GM12878 (cell line): Measurements from ENCODE around the gene FCAR.
"Not testable (repeated sequence)": the region's sequence is repeated elsewhere in the genome, so short reads cannot be mapped to it uniquely, and the experiment has no call there.

ENCODE experiments used
- CBX5 ChIP-seq: sonication (generic); IDR thresholded peaks from 2 replicates; pipeline ENCODE4 v1.6.1; 2016; ENCODE audit warnings: low read depth, moderate library complexity, mild to moderate bottlenecking, inconsistent platforms
- HDAC2 ChIP-seq: fragments of 200-600 bp; sonication (generic); IDR thresholded peaks from 2 replicates; pipeline ENCODE4 v1.6.1; 2017
- IKZF1 ChIP-seq: fragments of 450-650 bp; conservative IDR thresholded peaks from 2 replicates; pipeline ENCODE4 v1.6.1; 2017; ENCODE audit warnings: antibody characterized with exemption, mild to moderate bottlenecking
- POLR2A ChIP-seq: IDR thresholded peaks from 2 replicates; pipeline ENCODE4 v1.6.1; 2011; ENCODE audit warnings: low read depth, mild to moderate bottlenecking, low read length
- ZNF384 ChIP-seq: IDR thresholded peaks from 2 replicates; pipeline ENCODE4 v1.6.1; 2012; ENCODE audit warnings: low read depth, mild to moderate bottlenecking, low read length, improper control_type of control experiment, borderline replicate concordance
- TF ChIP-seq, protein P1 (sequence below): IDR thresholded peaks from 2 replicates; pipeline ENCODE4 v1.6.1; 2011; ENCODE audit warnings: borderline replicate concordance, low read depth, mild to moderate bottlenecking, moderate library complexity, mixed read lengths, low read length; ENCODE audit not compliant: insufficient read depth; ENCODE audit errors: extremely low read length
- TF ChIP-seq, protein P2 (sequence below): IDR thresholded peaks from 2 replicates; pipeline ENCODE4 v1.6.1; 2011; ENCODE audit warnings: low read depth, low read length, improper control_type of control experiment, borderline replicate concordance
- TF ChIP-seq, protein P3 (sequence below): fragments of 450-650 bp; IDR thresholded peaks from 2 replicates; pipeline ENCODE4 v1.6.1; 2016; ENCODE audit warnings: mild to moderate bottlenecking, moderate library complexity, borderline replicate concordance
- TF ChIP-seq, protein P4 (sequence below): IDR thresholded peaks from 2 replicates; pipeline ENCODE4 v1.6.1; 2012; ENCODE audit warnings: mild to moderate bottlenecking, low read depth, low read length
- TF ChIP-seq, protein P5 (sequence below): IDR thresholded peaks from 2 replicates; pipeline ENCODE4 v1.6.1; 2011; ENCODE audit warnings: mild to moderate bottlenecking, low read depth, low read length, moderate library complexity; ENCODE audit not compliant: insufficient replicate concordance
- TF ChIP-seq, protein P6 (sequence below), 3 experiments: IDR thresholded peaks in 2 of 3; conservative IDR thresholded peaks in 1 of 3; 2 replicates each; pipeline ENCODE4 v1.5.1; 2011; ENCODE audit warnings: low read depth in 3 of 3, low read length in 3 of 3, mild to moderate bottlenecking in 3 of 3, control low read depth in 2 of 3, moderate library complexity in 2 of 3, inconsistent platforms in 1 of 3, mixed read lengths in 1 of 3; ENCODE audit not compliant: control insufficient read depth in 2 of 3, insufficient read depth in 1 of 3; ENCODE audit errors: extremely low read depth in 1 of 3

DNA sequence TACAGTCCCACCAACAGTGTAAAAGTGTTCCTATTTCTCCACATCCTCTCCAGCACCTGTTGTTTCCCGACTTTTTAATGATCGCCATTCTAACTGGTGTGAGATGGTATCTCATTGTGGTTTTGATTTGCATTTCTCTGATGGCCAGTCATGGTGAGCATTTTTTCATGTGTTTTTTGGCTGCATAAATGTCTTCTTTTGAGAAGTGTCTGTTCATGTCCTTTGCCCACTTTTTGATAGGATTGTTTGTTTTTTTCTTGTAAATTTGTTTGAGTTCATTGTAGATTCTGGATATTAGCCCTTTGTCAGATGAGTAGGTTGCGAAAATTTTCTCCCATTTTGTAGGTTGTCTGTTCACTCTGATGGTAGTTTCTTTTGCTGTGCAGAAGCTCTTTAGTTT, 10.6 kb upstream of the FCAR start:
- TF ChIP-seq HDAC2, CBX5, ZNF384, IKZF1, POLR2A: not testable (repeated sequence)
- TF ChIP-seq, protein P1, sequence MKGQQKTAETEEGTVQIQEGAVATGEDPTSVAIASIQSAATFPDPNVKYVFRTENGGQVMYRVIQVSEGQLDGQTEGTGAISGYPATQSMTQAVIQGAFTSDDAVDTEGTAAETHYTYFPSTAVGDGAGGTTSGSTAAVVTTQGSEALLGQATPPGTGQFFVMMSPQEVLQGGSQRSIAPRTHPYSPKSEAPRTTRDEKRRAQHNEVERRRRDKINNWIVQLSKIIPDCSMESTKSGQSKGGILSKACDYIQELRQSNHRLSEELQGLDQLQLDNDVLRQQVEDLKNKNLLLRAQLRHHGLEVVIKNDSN: not testable (repeated sequence)
- TF ChIP-seq, protein P2, sequence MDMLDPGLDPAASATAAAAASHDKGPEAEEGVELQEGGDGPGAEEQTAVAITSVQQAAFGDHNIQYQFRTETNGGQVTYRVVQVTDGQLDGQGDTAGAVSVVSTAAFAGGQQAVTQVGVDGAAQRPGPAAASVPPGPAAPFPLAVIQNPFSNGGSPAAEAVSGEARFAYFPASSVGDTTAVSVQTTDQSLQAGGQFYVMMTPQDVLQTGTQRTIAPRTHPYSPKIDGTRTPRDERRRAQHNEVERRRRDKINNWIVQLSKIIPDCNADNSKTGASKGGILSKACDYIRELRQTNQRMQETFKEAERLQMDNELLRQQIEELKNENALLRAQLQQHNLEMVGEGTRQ: not testable (repeated sequence)
- TF ChIP-seq, protein P3, sequence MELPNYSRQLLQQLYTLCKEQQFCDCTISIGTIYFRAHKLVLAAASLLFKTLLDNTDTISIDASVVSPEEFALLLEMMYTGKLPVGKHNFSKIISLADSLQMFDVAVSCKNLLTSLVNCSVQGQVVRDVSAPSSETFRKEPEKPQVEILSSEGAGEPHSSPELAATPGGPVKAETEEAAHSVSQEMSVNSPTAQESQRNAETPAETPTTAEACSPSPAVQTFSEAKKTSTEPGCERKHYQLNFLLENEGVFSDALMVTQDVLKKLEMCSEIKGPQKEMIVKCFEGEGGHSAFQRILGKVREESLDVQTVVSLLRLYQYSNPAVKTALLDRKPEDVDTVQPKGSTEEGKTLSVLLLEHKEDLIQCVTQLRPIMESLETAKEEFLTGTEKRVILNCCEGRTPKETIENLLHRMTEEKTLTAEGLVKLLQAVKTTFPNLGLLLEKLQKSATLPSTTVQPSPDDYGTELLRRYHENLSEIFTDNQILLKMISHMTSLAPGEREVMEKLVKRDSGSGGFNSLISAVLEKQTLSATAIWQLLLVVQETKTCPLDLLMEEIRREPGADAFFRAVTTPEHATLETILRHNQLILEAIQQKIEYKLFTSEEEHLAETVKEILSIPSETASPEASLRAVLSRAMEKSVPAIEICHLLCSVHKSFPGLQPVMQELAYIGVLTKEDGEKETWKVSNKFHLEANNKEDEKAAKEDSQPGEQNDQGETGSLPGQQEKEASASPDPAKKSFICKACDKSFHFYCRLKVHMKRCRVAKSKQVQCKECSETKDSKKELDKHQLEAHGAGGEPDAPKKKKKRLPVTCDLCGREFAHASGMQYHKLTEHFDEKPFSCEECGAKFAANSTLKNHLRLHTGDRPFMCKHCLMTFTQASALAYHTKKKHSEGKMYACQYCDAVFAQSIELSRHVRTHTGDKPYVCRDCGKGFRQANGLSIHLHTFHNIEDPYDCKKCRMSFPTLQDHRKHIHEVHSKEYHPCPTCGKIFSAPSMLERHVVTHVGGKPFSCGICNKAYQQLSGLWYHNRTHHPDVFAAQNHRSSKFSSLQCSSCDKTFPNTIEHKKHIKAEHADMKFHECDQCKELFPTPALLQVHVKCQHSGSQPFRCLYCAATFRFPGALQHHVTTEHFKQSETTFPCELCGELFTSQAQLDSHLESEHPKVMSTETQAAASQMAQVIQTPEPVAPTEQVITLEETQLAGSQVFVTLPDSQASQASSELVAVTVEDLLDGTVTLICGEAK: not testable (repeated sequence)
- TF ChIP-seq, protein P4, sequence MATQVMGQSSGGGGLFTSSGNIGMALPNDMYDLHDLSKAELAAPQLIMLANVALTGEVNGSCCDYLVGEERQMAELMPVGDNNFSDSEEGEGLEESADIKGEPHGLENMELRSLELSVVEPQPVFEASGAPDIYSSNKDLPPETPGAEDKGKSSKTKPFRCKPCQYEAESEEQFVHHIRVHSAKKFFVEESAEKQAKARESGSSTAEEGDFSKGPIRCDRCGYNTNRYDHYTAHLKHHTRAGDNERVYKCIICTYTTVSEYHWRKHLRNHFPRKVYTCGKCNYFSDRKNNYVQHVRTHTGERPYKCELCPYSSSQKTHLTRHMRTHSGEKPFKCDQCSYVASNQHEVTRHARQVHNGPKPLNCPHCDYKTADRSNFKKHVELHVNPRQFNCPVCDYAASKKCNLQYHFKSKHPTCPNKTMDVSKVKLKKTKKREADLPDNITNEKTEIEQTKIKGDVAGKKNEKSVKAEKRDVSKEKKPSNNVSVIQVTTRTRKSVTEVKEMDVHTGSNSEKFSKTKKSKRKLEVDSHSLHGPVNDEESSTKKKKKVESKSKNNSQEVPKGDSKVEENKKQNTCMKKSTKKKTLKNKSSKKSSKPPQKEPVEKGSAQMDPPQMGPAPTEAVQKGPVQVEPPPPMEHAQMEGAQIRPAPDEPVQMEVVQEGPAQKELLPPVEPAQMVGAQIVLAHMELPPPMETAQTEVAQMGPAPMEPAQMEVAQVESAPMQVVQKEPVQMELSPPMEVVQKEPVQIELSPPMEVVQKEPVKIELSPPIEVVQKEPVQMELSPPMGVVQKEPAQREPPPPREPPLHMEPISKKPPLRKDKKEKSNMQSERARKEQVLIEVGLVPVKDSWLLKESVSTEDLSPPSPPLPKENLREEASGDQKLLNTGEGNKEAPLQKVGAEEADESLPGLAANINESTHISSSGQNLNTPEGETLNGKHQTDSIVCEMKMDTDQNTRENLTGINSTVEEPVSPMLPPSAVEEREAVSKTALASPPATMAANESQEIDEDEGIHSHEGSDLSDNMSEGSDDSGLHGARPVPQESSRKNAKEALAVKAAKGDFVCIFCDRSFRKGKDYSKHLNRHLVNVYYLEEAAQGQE: not testable (repeated sequence)
- TF ChIP-seq, protein P5, sequence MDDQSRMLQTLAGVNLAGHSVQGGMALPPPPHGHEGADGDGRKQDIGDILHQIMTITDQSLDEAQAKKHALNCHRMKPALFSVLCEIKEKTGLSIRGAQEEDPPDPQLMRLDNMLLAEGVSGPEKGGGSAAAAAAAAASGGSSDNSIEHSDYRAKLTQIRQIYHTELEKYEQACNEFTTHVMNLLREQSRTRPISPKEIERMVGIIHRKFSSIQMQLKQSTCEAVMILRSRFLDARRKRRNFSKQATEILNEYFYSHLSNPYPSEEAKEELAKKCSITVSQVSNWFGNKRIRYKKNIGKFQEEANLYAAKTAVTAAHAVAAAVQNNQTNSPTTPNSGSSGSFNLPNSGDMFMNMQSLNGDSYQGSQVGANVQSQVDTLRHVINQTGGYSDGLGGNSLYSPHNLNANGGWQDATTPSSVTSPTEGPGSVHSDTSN: not testable (repeated sequence)
- TF ChIP-seq, protein P6, sequence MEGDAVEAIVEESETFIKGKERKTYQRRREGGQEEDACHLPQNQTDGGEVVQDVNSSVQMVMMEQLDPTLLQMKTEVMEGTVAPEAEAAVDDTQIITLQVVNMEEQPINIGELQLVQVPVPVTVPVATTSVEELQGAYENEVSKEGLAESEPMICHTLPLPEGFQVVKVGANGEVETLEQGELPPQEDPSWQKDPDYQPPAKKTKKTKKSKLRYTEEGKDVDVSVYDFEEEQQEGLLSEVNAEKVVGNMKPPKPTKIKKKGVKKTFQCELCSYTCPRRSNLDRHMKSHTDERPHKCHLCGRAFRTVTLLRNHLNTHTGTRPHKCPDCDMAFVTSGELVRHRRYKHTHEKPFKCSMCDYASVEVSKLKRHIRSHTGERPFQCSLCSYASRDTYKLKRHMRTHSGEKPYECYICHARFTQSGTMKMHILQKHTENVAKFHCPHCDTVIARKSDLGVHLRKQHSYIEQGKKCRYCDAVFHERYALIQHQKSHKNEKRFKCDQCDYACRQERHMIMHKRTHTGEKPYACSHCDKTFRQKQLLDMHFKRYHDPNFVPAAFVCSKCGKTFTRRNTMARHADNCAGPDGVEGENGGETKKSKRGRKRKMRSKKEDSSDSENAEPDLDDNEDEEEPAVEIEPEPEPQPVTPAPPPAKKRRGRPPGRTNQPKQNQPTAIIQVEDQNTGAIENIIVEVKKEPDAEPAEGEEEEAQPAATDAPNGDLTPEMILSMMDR (IDR thresholded peaks at IDR 0.05 in 2 of 3, conservative IDR thresholded peaks at IDR 0.05 in 1 of 3; ENCODE audit: control insufficient read depth in 2 of 3, extremely low read depth in 1 of 3, insufficient read depth in 1 of 3, low read depth in 3 of 3, low read length in 3 of 3): not testable (repeated sequence)
